IMR-90 (cell line): ENCODE measurements around the gene C1QTNF5. TPM values are rescaled to one million over a fixed set of nuclear protein-coding genes. Genes with fewer than 3 reads are reported as not detected.

ENCODE experiments used
- ATAC-seq: fragments of 200-7000 bp; cut with Tn5 transposase; 2 replicates; pipeline ENCODE4 v1.9.1; 2020; ENCODE audit warnings: low read depth, mild to moderate bottlenecking, moderate library complexity
- BruUV-seq: library from RNA; stranded (reverse); fragments of 400-500 nt; replicated peaks from 2 replicates; lab custom pipeline; 2021; lab: Mats Ljungman, UMichigan
- CTCF ChIA-PET: fragments of 300-600 bp; formaldehyde crosslinking; extraction: SDS; loops from one replicate; lab custom pipeline; 2021; ENCODE audit warnings: antibody characterized with exemption; lab: Yijun Ruan, JAX
- POLR2A ChIA-PET: fragments of 300-600 bp; sonication (Branson Sonifier 250); formaldehyde crosslinking; loops from one replicate; lab custom pipeline; 2022; ENCODE audit warnings: antibody characterized with exemption; ENCODE audit not compliant: unreplicated experiment; lab: Charles Lee
- DNase-seq: peaks from one replicate; pipeline ENCODE4 v3.0.0; 2013
- H2AFZ ChIP-seq: replicated peaks from 2 replicates; pipeline ENCODE3; 2013; ENCODE audit warnings: low read length, mild to moderate bottlenecking; ENCODE audit not compliant: poor library complexity
- H2AK5ac ChIP-seq: 2 replicates; pipeline ENCODE4 v1.6.1; 2013; ENCODE audit warnings: low read depth, low read length, inconsistent platforms
- H2AK9ac ChIP-seq: replicated peaks from 2 replicates; pipeline ENCODE3; 2013; ENCODE audit warnings: mild to moderate bottlenecking, low read depth, low read length, moderate library complexity; ENCODE audit not compliant: poor library complexity
- H2BK120ac ChIP-seq: 2 replicates; pipeline ENCODE4 v1.6.1; 2013; ENCODE audit warnings: low read depth, low read length, inconsistent platforms
- H2BK15ac ChIP-seq: 3 replicates; pipeline ENCODE4 v1.6.1; 2013; ENCODE audit warnings: low read depth, low read length, inconsistent platforms
- H2BK20ac ChIP-seq: 2 replicates; pipeline ENCODE4 v1.6.1; 2013; ENCODE audit warnings: low read depth, mild to moderate bottlenecking, inconsistent platforms, low read length, moderate library complexity
- H2BK5ac ChIP-seq: 2 replicates; pipeline ENCODE4 v1.6.1; 2013; ENCODE audit warnings: mild to moderate bottlenecking, low read depth, low read length, inconsistent platforms; ENCODE audit not compliant: poor library complexity, severe bottlenecking
- H3K14ac ChIP-seq: replicated peaks from 2 replicates; pipeline ENCODE4 v1.6.1; 2013; ENCODE audit warnings: low read depth, low read length, inconsistent platforms
- H3K18ac ChIP-seq: 2 replicates; pipeline ENCODE4 v1.6.1; 2013; ENCODE audit warnings: low read depth, low read length, control low read depth
- H3K23ac ChIP-seq: 2 replicates; pipeline ENCODE4 v1.6.1; 2013; ENCODE audit warnings: low read depth, low read length, inconsistent platforms
- H3K27ac ChIP-seq: 2 replicates; pipeline ENCODE4 v1.5.1; 2013; ENCODE audit warnings: mild to moderate bottlenecking, control low read depth, low read length; ENCODE audit not compliant: insufficient read depth
- H3K27me3 ChIP-seq: 2 replicates; pipeline ENCODE4 v1.6.1; 2013; ENCODE audit warnings: low read length; ENCODE audit not compliant: control insufficient read depth, insufficient read depth
- H3K36me3 ChIP-seq: 2 replicates; pipeline ENCODE4 v1.6.1; 2013; ENCODE audit warnings: low read length, mixed read lengths; ENCODE audit not compliant: control insufficient read depth, insufficient read depth
- H3K4ac ChIP-seq: 2 replicates; pipeline ENCODE4 v1.6.1; 2013; ENCODE audit warnings: low read depth, low read length, inconsistent platforms
- H3K4me1 ChIP-seq: 2 replicates; pipeline ENCODE4 v1.6.1; 2013; ENCODE audit warnings: low read length, mixed read lengths; ENCODE audit not compliant: control insufficient read depth, insufficient read depth
- H3K4me2 ChIP-seq: 2 replicates; pipeline ENCODE4 v1.6.1; 2013; ENCODE audit warnings: low read depth, mild to moderate bottlenecking, control low read depth, low read length, moderate library complexity
- H3K4me3 ChIP-seq: 2 replicates; pipeline ENCODE4 v1.5.1; 2013; ENCODE audit warnings: low read depth, mild to moderate bottlenecking, control low read depth, low read length, moderate library complexity; ENCODE audit not compliant: insufficient read depth
- H3K56ac ChIP-seq: 2 replicates; pipeline ENCODE4 v1.6.1; 2013; ENCODE audit warnings: low read length, inconsistent platforms; ENCODE audit not compliant: insufficient read depth; ENCODE audit errors: extremely low read depth
- H3K79me1 ChIP-seq, 2 experiments: 2 replicates each; pipeline ENCODE4 v1.6.1; 2013; ENCODE audit warnings: low read length in 2 of 2, inconsistent platforms in 1 of 2, low read depth in 1 of 2
- H3K9ac ChIP-seq: 2 replicates; pipeline ENCODE4 v1.6.1; 2013; ENCODE audit warnings: low read depth, low read length, control low read depth
- H3K9me1 ChIP-seq: 2 replicates; pipeline ENCODE4 v1.6.1; 2013; ENCODE audit warnings: low read length, inconsistent platforms; ENCODE audit not compliant: insufficient read depth
- H3K9me3 ChIP-seq: 2 replicates; pipeline ENCODE4 v1.6.1; 2013; ENCODE audit warnings: low read length; ENCODE audit not compliant: control insufficient read depth, insufficient read depth
- H4K20me1 ChIP-seq: 2 replicates; pipeline ENCODE4 v1.6.1; 2013; ENCODE audit warnings: low read length, inconsistent platforms; ENCODE audit not compliant: insufficient read depth
- H4K5ac ChIP-seq: 2 replicates; pipeline ENCODE4 v1.6.1; 2013; ENCODE audit warnings: mild to moderate bottlenecking, low read depth, low read length, control low read depth
- H4K8ac ChIP-seq, 2 experiments: 2 replicates each; pipeline ENCODE4 v1.6.1; 2013; ENCODE audit warnings: low read depth in 2 of 2, low read length in 2 of 2, control low read depth in 1 of 2, inconsistent platforms in 1 of 2
- H4K91ac ChIP-seq: 2 replicates; pipeline ENCODE4 v1.6.1; 2013; ENCODE audit warnings: low read depth, low read length, inconsistent platforms; ENCODE audit not compliant: insufficient read depth
- BHLHE40 ChIP-seq: fragments of 150-350 bp; IDR thresholded peaks from 2 replicates; pipeline ENCODE4 v1.6.1; 2016; ENCODE audit warnings: mild to moderate bottlenecking, low read depth, low read length
- CHD1 ChIP-seq: IDR thresholded peaks from 2 replicates; pipeline ENCODE4 v1.6.1; 2012; ENCODE audit warnings: low read depth, low read length, improper control_type of control experiment
- FOS ChIP-seq: fragments of 150-350 bp; IDR thresholded peaks from 2 replicates; pipeline ENCODE4 v1.6.1; 2016; ENCODE audit warnings: low read depth, low read length
- MAFK ChIP-seq: IDR thresholded peaks from 2 replicates; pipeline ENCODE4 v1.6.1; 2012; ENCODE audit warnings: low read depth, low read length, improper control_type of control experiment
- MAZ ChIP-seq: IDR thresholded peaks from 2 replicates; pipeline ENCODE4 v1.6.1; 2012; ENCODE audit warnings: low read depth, mild to moderate bottlenecking, low read length, improper control_type of control experiment, moderate library complexity, borderline replicate concordance
- MXI1 ChIP-seq: IDR thresholded peaks from 2 replicates; pipeline ENCODE4 v1.6.1; 2012; ENCODE audit warnings: low read depth, mild to moderate bottlenecking, low read length, moderate library complexity, borderline replicate concordance
- NFE2L2 ChIP-seq: fragments of 150-350 bp; IDR thresholded peaks from 2 replicates; pipeline ENCODE4 v1.6.1; 2016; ENCODE audit warnings: low read depth, mild to moderate bottlenecking, low read length
- POLR2A ChIP-seq: IDR thresholded peaks from 2 replicates; pipeline ENCODE4 v1.6.1; 2012; ENCODE audit warnings: mild to moderate bottlenecking, low read depth, low read length
- RAD21 ChIP-seq: IDR thresholded peaks from 2 replicates; pipeline ENCODE4 v1.6.1; 2012; ENCODE audit warnings: low read length, improper control_type of control experiment
- SMC3 ChIP-seq: fragments of 150-350 bp; IDR thresholded peaks from 2 replicates; pipeline ENCODE4 v1.6.1; 2016; ENCODE audit warnings: low read depth, mild to moderate bottlenecking, antibody characterized with exemption, low read length, moderate library complexity
- WGBS, 2 experiments: methylation state at CpG; one replicate each; pipeline versions ENCODE4 v1.1.5 to v1.1.7; 2013; ENCODE audit warnings: missing lambda C conversion rate in 2 of 2; ENCODE audit not compliant: insufficient read length in 1 of 2; ENCODE audit errors: extremely low coverage in 2 of 2; 5-methylcytosine and 5-hydroxymethylcytosine counted together
- dilution Hi-C: fragments of 300-500 bp; cut with HindIII; formaldehyde crosslinking; loops from one replicate; pipeline ENCODE4 v1.14.3; 2018; ENCODE audit warnings: low sequenced_read_pairs; ENCODE audit not compliant: unreplicated experiment
- in situ Hi-C: fragments of 300-500 bp; cut with MboI; formaldehyde crosslinking; loops from 3 replicates; pipeline ENCODE4 v1.14.3; 2019; ENCODE audit warnings: low sequenced_read_pairs, inconsistent platforms, mixed read lengths
- intact Hi-C: fragments of 100-400 bp; cut with micrococcal nuclease; formaldehyde crosslinking; loops from 2 replicates; pipeline ENCODE4 v1.10.0; 2022
- polyA plus RNA-seq, 3 experiments: library from polyadenylated mRNA; depleted of rRNA; stranded (reverse); fragments of >200 nt; gene quantifications; 2 replicates each; pipeline ENCODE4 v1.2.3, GENCODE V29; 2012; ENCODE audit warnings: low replicate concordance in 1 of 3
- total RNA-seq: library from RNA; depleted of rRNA; stranded (reverse); fragments of >200 nt; gene quantifications from 2 replicates; pipeline ENCODE4 v1.2.3, GENCODE V29; 2012
- TF ChIP-seq, protein P1 (sequence below): conservative IDR thresholded peaks from 2 replicates; pipeline ENCODE4 v1.5.1; 2012; ENCODE audit warnings: mild to moderate bottlenecking, low read depth, low read length, improper control_type of control experiment
- TF ChIP-seq, protein P2 (sequence below): fragments of 150-350 bp; IDR thresholded peaks from 2 replicates; pipeline ENCODE4 v1.6.1; 2017; ENCODE audit warnings: mild to moderate bottlenecking, antibody characterized with exemption, low read length, low read depth

C1QTNF5 gene
- total and polyA plus RNA-seq, 2 of the 4 experiments (the other 2 are of a cell fraction): 2.0 to 5.4 TPM

DNA sequence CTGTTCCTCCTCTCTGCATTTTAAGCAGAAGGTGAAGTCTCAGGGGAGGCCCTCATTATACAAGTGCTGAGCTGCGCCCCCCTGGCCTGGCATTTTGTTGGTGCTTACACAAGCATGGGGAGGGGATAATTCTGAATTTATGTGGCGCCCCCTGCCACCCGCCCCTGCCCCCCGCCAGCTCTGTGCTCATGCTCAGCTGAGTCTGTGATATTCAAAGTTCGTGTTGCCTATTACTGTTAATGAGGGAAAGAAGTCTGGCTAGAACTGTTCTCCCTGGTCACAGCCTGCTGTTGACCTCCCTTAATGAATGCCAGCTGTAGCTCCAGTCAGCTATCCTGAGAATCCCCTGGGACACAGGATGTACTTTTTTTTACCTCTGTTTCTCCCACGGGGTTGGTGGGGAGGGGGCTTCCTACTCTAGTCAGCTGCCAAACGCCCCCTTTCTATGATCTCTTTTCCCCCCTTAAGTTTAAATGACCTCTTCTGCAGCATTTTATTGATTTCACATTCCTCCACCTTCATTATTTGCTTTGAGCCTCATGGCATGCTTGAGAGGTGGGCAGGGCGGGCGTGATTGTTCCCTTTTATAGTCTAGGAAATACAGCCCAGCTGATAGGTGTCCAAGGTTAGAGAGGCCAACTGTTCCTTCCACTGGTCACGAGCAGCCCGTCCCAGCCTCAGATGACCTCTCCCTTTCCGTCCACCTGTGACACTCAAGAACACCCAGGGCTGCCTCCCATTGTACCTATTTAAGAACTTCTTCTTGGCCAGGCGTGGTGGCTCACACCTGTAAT lies 28.6 kb upstream of the C1QTNF5 start (continued):
- no peak for TF ChIP-seq BHLHE40
- no peak for TF ChIP-seq NFE2L2

DNA sequence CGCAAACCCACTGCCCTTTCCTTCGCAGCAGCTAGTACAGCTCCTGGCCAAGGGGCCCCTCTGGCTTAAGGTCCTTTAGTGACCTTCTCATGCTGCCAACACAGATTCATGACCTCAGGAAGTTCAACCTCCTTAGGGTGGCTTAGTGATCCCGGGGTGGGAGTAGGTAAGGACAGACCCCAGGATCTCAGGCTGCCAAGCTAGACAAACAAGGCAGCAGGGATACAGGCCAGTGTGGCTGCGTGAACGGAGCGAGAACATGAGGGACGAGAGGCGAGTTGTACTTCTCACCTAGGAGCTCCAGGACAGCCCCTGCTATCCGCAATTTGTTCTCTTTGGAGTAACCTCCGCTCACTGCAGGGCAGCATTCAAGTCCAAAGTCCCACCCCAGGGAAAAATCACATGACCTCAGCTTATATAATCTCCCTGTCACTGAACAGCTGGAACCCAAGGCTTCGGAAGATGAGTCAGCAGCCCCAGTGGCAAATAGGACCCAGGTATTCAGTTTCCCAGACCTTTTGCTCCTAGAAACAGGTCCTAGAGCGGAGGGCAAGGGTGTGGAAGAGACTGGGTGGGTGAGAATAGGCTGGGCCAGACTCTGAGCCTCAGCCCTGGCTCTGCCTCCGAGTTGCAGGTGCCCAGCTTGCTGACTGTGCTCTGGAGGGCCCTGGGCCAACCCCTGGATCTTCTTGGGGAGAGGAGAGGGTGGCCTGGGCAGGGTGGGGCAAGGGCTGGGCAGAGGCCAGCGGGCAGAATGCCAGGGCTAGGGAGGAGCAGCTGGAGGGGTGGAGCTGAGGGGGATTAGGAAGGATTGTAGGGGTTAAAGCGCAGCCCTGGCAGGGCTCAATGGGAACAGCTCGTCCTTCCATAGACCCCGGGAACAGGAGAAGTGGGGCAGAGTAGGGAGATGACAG lies 27.7 kb upstream of the C1QTNF5 start:
- no CpG with 5 or more reads among the region's 17 CpGs for WGBS, 2 experiments
- POLR2A ChIA-PET: no interaction called here
- Histone ChIP-seq H3K23ac (no peak overlapping the region), H3K56ac (no peak overlapping the region), H3K36me3 (no peaks in the 10 kb centered on the region), H2BK5ac (no peak overlapping the region), H2AK9ac (peak overlapping the region; percentile 3), H3K18ac (no peak overlapping the region), H3K4me3 (no peak overlapping the region), H2BK20ac (peak overlapping the region; percentile 34), H3K9me1 (peaks cover 20% of the 10 kb centered on the region), H2BK15ac (no peak overlapping the region), H2BK120ac (no peak overlapping the region), H3K79me1 (peaks cover 0 to 9% of the 10 kb centered on the region in 2 experiments; a peak in 1 of 4 replicates), H3K27me3 (no peaks in the 10 kb centered on the region), H4K20me1 (no peaks in the 10 kb centered on the region), H3K27ac (no peak overlapping the region), H3K4me1 (peaks cover 20% of the 10 kb centered on the region), H3K14ac (no peak overlapping the region), H4K91ac (no peak overlapping the region), H2AFZ (peak overlapping the region; percentile 44), H3K4ac (peak overlapping the region; percentile 27; the same call in 1 of the 2 replicates), H3K4me2 (no peak overlapping the region; the same call in 1 of the 2 replicates), H4K8ac (no peak overlapping the region), H3K9me3 (no peaks in the 10 kb centered on the region), H2AK5ac (peak overlapping the region; percentile 52), H3K9ac (no peak overlapping the region), H4K5ac (no peak overlapping the region)
- peak; percentile 34 for DNase-seq
- ATAC-seq: peak; percentile 19
- CTCF ChIA-PET: interaction anchor here (0.9 to 5.3 kb wide), 5 partner anchors 11 to 106 kb away, joined by 3 to 30 read pairs (median 4); partner anchors contain the start of gene USP2
- dilution Hi-C loops (no loop called here), in situ Hi-C loops (loop anchor here (25.0 kb wide), 1 partner anchor 744 kb away; no protein-coding TSS in a partner anchor), intact Hi-C loops (loop anchor here (10.0 kb wide), 1 partner anchor 356 kb away; the partner anchor contains the start of gene NECTIN1)
- BruUV-seq: no TSS peak
- TF ChIP-seq RAD21 (no peak), MAZ (no peak), MAFK (no peak), POLR2A (no peak), MXI1 (no peak), SMC3 (no peak), FOS (no peak), CHD1 (no peak)
- TF ChIP-seq, protein P1, sequence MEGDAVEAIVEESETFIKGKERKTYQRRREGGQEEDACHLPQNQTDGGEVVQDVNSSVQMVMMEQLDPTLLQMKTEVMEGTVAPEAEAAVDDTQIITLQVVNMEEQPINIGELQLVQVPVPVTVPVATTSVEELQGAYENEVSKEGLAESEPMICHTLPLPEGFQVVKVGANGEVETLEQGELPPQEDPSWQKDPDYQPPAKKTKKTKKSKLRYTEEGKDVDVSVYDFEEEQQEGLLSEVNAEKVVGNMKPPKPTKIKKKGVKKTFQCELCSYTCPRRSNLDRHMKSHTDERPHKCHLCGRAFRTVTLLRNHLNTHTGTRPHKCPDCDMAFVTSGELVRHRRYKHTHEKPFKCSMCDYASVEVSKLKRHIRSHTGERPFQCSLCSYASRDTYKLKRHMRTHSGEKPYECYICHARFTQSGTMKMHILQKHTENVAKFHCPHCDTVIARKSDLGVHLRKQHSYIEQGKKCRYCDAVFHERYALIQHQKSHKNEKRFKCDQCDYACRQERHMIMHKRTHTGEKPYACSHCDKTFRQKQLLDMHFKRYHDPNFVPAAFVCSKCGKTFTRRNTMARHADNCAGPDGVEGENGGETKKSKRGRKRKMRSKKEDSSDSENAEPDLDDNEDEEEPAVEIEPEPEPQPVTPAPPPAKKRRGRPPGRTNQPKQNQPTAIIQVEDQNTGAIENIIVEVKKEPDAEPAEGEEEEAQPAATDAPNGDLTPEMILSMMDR: no peak
- TF ChIP-seq, protein P2, sequence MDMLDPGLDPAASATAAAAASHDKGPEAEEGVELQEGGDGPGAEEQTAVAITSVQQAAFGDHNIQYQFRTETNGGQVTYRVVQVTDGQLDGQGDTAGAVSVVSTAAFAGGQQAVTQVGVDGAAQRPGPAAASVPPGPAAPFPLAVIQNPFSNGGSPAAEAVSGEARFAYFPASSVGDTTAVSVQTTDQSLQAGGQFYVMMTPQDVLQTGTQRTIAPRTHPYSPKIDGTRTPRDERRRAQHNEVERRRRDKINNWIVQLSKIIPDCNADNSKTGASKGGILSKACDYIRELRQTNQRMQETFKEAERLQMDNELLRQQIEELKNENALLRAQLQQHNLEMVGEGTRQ: no peak
